Measurements from ENCODE around the gene SCG3.
A peak's percentile ranks its signal among the peaks of the same experiment; 100 is the strongest.
"Not testable (repeated sequence)": the region's sequence is repeated elsewhere in the genome, so short reads cannot be mapped to it uniquely, and the experiment has no call there.

Gene SCG3

GRCh38 chr15:51681303-51681963 is at the start of gene SCG3:
TSS of gene SCG3 (plus strand) at chr15:51681503. CDS start at chr15:51681756, 253 bp downstream.
- no peak for FAIRE-seq

GRCh38 chr15:51634591-51635198 is 46.6 kb upstream of the SCG3 start:
- FAIRE-seq: no peak

DNA sequence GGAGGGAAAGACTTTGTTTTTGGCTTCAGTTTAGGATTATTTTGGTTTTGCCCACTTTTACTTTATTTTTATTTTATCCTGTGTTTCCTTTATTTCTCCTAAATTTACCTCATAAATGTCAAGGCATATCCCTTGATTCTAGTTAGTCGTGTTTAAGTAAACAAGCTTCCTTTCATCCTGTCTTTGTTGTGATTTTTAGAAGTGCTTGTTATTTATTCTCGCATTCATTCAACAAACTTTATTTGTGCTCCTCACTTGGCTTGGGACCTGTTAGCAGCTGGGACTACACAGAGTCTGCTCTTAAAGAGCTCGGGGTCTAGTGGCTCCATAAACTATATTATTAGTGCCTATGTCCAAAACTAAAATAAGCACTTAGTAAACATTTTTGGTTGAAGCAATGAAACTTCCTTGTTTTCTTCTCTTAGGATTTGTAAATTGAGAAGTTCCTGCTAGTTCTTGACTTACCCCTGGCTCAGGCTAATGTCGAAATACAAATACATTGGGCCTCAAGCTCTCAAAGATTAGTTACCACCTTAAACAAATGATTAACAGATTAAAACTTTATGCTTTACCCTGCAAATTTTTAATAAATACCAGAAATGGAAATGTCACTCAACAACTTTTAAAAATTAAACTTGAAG is 39.7 kb upstream of the SCG3 start:
- FAIRE-seq: no peak

DNA sequence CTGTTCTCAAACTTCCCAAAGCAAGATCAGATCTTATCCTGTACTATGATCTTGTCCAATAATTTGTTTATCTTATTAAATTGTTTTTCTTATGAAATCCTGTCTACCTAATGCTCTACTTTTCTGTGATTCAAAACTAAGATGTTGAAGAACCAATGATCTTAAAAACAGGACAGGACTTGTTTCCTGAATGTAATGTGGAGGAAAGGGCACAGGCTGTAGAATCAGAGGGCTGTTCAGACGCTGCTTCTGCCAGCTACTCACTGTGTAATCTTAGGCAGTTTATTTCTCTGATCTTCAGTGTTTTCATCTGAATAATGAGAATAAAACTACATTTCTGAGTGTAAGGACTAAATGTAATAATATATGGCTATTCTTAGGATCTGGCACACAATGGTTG is 38.6 kb upstream of the SCG3 start:
- no peak for FAIRE-seq

- no peak for FAIRE-seq
Measured at GRCh38 chr15:51647128-51647562, 34.2 kb upstream of the SCG3 start.

GRCh38 chr15:51648101-51648500 is 33.2 kb upstream of the SCG3 start:
- not testable (repeated sequence) for FAIRE-seq

- not testable (repeated sequence) for FAIRE-seq
Measured at GRCh38 chr15:51648643-51649042, 32.7 kb upstream of the SCG3 start.

- peak; percentile 94 for FAIRE-seq
Measured at GRCh38 chr15:51649659-51650521, 31.4 kb upstream of the SCG3 start.

DNA sequence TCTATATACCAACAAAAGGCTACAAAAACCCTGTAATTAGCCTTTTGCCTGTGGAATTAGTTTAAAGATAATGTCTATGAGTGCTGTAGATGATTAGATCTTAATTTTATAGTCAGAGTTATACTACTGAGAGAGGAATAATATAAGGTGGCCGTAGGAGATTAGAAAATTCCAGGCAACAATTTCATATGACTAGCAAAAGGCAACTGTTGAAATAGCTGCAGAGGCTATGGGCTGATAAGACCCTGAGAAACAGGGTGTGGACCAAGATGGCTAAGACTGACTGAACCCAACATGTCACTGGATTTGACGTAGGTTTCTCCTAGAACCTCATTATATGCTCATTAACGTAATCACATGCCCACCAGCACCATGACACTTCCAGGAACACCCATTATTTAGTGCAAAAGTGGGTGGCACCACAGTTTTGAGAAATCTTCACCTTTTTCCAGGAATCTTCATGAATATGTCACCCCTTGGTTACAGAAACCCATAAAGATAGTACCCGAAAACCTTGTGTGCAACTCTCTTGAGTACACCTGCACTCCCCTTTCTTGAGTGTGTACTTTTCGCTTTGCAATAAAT is 29.1 kb upstream of the SCG3 start:
- FAIRE-seq: no peak

- not testable (repeated sequence) for FAIRE-seq
Measured at GRCh38 chr15:51655401-51656057, 25.8 kb upstream of the SCG3 start.

GRCh38 chr15:51658664-51659063 is 22.6 kb upstream of the SCG3 start:
- FAIRE-seq: no peak

- no peak for FAIRE-seq
Measured at GRCh38 chr15:51661072-51661471, 20.2 kb upstream of the SCG3 start.

- no peak for FAIRE-seq
Measured at GRCh38 chr15:51667478-51667877, 13.8 kb upstream of the SCG3 start.

DNA sequence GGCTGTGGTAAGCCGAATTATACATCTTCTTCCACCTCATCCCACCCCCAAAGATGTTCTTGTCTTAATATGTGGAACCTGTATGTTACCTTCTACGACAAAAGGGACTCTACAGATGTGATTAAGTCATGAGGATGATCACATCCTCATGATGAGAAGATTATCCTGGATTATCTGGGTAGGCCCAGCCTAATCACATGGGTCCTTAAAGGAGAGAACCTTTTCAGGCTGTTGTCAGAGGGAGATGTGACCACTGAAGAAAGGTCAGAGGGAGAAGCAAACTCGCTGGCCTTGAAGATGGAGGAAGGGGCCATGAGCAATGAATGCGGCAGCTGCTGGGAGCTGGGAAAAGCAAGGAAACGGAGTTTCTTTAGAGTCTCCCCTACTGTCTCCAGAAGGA is 12.9 kb upstream of the SCG3 start:
- no peak for FAIRE-seq

DNA sequence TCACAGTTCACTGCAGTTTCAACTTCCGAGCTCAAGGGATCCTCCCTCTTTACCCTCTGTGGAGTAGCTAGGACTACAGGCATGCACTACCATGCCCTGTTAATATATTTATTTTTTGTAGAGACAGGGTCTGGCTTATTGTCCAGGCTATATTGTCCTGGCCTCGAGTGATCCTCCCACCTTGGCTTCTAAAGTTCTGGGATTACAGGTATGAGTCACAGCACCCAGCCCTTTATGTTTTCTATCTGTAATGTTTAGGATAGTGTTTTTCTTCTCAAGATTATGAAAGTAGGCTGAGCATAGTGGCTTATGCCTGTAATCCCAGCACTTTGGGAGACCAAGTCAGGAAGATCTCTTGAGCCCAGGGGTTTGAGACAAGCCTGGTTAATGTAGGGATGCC is 11.9 kb upstream of the SCG3 start:
- no peak for FAIRE-seq

DNA sequence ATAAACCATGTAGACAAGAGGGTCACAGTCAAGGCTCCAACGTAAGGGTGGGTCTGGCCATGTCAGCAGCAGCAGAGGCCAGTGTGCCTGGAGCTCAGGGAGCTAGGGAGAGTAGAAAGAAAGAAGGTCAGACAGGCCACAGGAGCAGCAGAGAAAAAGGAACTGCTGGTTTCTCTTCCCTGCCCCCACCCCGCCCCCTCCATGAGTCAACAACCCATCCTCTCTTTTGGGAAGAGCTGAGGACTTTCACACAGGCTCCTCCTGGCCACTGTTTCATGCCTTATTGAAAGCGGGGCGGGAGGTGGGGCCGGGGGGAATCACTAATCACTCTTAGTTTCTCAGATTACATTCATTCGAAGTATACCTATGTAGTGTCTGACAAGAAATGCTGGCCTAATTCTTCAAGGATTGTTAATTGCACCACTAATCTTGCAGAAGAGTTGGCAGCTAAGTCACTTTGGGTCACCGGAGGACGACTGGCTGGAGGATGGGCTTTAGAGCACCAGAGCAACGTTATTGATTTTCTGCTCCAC is 9.1 kb upstream of the SCG3 start:
- no peak for FAIRE-seq

DNA sequence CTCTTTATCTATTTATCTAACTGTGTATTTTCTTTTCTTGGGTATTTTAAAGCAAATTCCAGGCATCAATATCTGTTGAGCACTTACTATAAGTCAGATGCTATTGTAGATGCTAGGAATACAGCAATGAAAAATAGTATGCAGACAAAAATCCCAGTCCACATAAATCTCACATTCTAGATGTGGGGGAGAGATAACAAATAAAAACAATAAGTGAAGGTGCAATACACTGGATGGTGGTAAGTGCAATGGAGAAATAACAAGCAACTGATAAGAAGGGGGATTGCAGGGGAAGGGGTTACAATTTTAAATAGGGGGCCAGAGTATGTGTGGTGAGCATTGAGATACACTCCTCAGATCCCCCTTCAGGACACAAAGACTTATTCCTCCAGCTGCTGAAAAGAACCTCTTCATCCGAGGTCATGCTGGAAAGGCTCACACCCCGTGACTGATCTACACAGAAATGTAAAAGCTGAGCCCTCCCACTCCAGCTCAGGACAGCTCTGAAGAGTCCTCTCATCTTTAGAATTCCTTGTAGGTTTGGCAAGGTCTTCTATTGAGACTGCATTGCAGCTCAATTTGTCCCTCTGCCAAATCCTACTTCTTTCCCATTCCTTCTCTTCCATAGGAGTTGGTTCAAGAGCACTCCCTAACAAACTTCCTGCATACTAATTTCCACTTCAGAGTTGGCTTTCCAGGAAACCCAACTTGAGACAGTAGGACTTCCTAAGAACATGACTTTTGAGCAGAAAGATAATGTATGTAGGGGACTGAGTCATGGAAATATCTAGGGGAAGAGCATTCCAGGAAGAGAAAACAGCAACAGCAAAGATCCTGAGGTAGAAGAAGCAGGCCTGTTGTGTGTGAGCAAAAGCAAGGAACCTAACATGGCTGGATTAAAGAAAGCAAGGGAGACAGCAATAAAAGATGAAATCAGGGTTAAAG is 8.1 kb upstream of the SCG3 start:
- FAIRE-seq: no peak

DNA sequence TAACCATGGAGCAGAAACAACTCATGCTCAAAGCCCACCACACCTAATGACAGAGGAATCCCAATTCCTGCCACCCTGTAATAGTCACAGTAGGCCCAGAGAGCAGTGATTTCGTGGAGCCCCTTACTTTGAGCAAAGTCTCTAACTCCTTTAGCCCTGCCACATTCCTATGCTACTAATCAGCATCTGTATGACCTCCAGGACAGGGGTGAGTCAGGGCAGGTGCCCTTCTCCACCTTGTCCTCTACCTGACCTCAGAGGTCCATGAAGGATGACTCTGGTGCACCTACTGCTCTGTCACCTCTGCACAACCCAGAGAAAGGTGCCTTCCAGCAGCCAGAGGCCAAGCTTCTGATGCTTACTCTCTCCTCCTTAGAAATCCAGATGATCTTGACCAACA is 6.1 kb upstream of the SCG3 start:
- FAIRE-seq: no peak

- no peak for FAIRE-seq
Measured at GRCh38 chr15:51677021-51677420, 4.3 kb upstream of the SCG3 start.

DNA sequence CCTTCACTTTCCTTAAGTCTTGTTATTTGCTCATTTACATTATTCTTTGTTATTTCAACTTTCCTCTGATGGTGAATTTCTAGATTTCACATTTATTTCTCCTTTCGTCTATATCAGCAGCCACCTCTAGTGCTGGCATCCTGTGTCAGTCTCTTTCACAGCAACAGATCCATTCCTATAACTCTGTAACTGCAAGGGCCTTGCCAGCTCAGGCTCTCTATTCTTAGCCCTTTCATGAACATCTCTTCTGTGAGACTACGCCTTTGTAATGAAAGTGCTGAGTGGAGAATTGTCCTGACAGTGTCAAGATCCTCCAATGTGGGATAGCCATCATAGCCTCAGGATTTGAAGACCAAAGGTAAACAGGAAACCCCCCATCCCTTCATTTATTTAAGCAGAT is 3.9 kb upstream of the SCG3 start:
- FAIRE-seq: no peak

DNA sequence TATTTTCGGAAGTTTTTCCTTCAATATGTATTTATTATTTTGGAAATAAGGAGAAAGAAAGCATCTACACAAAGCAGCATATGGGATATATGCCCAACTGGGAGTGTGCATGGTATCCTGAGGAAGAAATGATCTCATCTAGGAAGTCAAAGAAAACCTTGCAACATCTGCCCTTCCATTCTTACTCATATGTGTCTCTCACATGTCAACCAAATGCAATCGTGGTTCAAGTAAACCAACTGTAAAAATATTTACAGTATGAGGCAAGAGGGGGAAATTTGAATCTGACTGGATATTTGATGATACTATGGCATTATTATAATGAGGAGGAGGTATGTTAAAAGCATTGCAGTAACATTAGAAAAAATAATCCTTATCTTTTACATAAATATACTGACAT is 3.2 kb upstream of the SCG3 start:
- FAIRE-seq: no peak

Measured in G401.6 (cell line).